H9 (cell line): Measurements from ENCODE around the gene DNASE1L2. TPM values are rescaled to one million over a fixed set of nuclear protein-coding genes. Genes with fewer than 3 reads are reported as not detected.

Experiments used
- DNase-seq: peaks from one replicate; pipeline ENCODE4 v3.0.0-alpha.2; 2017
- H2AFZ ChIP-seq: one replicate; pipeline ENCODE4 v1.6.1; 2013; ENCODE audit warnings: mild to moderate bottlenecking, low read length, control low read depth, moderate library complexity
- H2AK5ac ChIP-seq: 2 replicates; pipeline ENCODE4 v1.6.1; 2013; ENCODE audit warnings: low read length, control low read depth, mixed read lengths; ENCODE audit not compliant: insufficient read length
- H2BK120ac ChIP-seq: one replicate; pipeline ENCODE4 v1.6.1; 2013; ENCODE audit warnings: low read depth, mild to moderate bottlenecking, low read length, control low read depth, inconsistent platforms; ENCODE audit not compliant: poor library complexity, severe bottlenecking
- H2BK12ac ChIP-seq: 2 replicates; pipeline ENCODE4 v1.6.1; 2013; ENCODE audit warnings: low read length, control low read depth, mixed read lengths, low read depth; ENCODE audit not compliant: insufficient read length
- H2BK15ac ChIP-seq: 2 replicates; pipeline ENCODE4 v1.6.1; 2013; ENCODE audit warnings: low read depth, low read length, control low read depth
- H2BK20ac ChIP-seq: one replicate; pipeline ENCODE4 v1.6.1; 2013; ENCODE audit warnings: low read depth, mild to moderate bottlenecking, low read length, control low read depth, inconsistent platforms; ENCODE audit not compliant: poor library complexity, severe bottlenecking
- H2BK5ac ChIP-seq: 2 replicates; pipeline ENCODE4 v1.6.1; 2013; ENCODE audit warnings: low read length, control low read depth, mixed read lengths; ENCODE audit not compliant: insufficient read length
- H3K14ac ChIP-seq: 2 replicates; pipeline ENCODE4 v1.6.1; 2013; ENCODE audit warnings: low read length, control low read depth; ENCODE audit not compliant: insufficient read depth
- H3K18ac ChIP-seq: 2 replicates; pipeline ENCODE4 v1.6.1; 2013; ENCODE audit warnings: low read depth, mild to moderate bottlenecking, mixed read lengths, low read length, control low read depth; ENCODE audit not compliant: insufficient read length
- H3K23ac ChIP-seq: 2 replicates; pipeline ENCODE4 v1.6.1; 2013; ENCODE audit warnings: low read length, control low read depth, mixed read lengths, low read depth; ENCODE audit not compliant: insufficient read length
- H3K23me2 ChIP-seq: 2 replicates; pipeline ENCODE4 v1.6.1; 2013; ENCODE audit warnings: low read depth, mild to moderate bottlenecking, mixed read lengths, low read length, control low read depth; ENCODE audit not compliant: insufficient read length, poor library complexity, severe bottlenecking
- H3K27ac ChIP-seq: 2 replicates; pipeline ENCODE4 v1.5.1; 2013; ENCODE audit warnings: low read length, control low read depth, mixed read lengths, low read depth; ENCODE audit not compliant: insufficient read length
- H3K27me3 ChIP-seq: 2 replicates; pipeline ENCODE4 v1.6.1; 2013; ENCODE audit warnings: low read length, control low read depth, inconsistent platforms; ENCODE audit not compliant: insufficient read depth
- H3K4ac ChIP-seq: 2 replicates; pipeline ENCODE4 v1.6.1; 2013; ENCODE audit warnings: low read depth, mild to moderate bottlenecking, control low read depth, inconsistent platforms, low read length, moderate library complexity
- H3K4me1 ChIP-seq: 2 replicates; pipeline ENCODE4 v1.6.1; 2013; ENCODE audit warnings: low read length, control low read depth, inconsistent platforms; ENCODE audit not compliant: insufficient read depth
- H3K4me2 ChIP-seq: 2 replicates; pipeline ENCODE4 v1.6.1; 2013; ENCODE audit warnings: low read length, control low read depth, mixed read lengths; ENCODE audit not compliant: insufficient read length, insufficient read depth
- H3K56ac ChIP-seq: 2 replicates; pipeline ENCODE4 v1.6.1; 2013; ENCODE audit warnings: low read depth, mild to moderate bottlenecking, mixed read lengths, low read length, control low read depth; ENCODE audit not compliant: insufficient read length
- H3K79me1 ChIP-seq: 2 replicates; pipeline ENCODE4 v1.6.1; 2013; ENCODE audit warnings: low read depth, mild to moderate bottlenecking, moderate library complexity, low read length, control low read depth, inconsistent platforms; ENCODE audit not compliant: insufficient read depth, poor library complexity, severe bottlenecking
- H3K79me2 ChIP-seq: 2 replicates; pipeline ENCODE4 v1.6.1; 2013; ENCODE audit warnings: low read length, control low read depth, inconsistent platforms; ENCODE audit not compliant: insufficient read depth
- H3K9ac ChIP-seq: 2 replicates; pipeline ENCODE4 v1.6.1; 2013; ENCODE audit warnings: low read length, control low read depth, mixed read lengths; ENCODE audit not compliant: insufficient read length; ENCODE audit errors: extremely low read depth
- H3K9me3 ChIP-seq: one replicate; pipeline ENCODE4 v1.6.1; 2013; ENCODE audit warnings: low read depth, low read length, inconsistent platforms; ENCODE audit not compliant: control insufficient read depth
- H3T11ph ChIP-seq: one replicate; pipeline ENCODE4 v1.6.1; 2013; ENCODE audit warnings: mild to moderate bottlenecking, low read length, control low read depth, inconsistent platforms
- H4K20me1 ChIP-seq: one replicate; pipeline ENCODE4 v1.6.1; 2013; ENCODE audit not compliant: control insufficient read depth, insufficient read length, insufficient read depth
- H4K5ac ChIP-seq: 2 replicates; pipeline ENCODE4 v1.6.1; 2013; ENCODE audit warnings: low read depth, mild to moderate bottlenecking, mixed read lengths, low read length, control low read depth; ENCODE audit not compliant: insufficient read length
- H4K8ac ChIP-seq: replicated peaks from 2 replicates; pipeline ENCODE4 v1.6.1; 2013; ENCODE audit warnings: low read length, control low read depth, mixed read lengths, low read depth; ENCODE audit not compliant: insufficient read length
- H4K91ac ChIP-seq: 2 replicates; pipeline ENCODE4 v1.6.1; 2013; ENCODE audit warnings: low read depth, mild to moderate bottlenecking, moderate library complexity, mixed read lengths, low read length, control low read depth; ENCODE audit not compliant: insufficient read length
- H3K27ac Mint-ChIP-seq, 3 experiments: 2 replicates in 2 of 3; 3 replicates in 1 of 3; pipeline ENCODE4 v1.8.0; 2020 to 2021; ENCODE audit warnings: mixed read lengths in 3 of 3, mild to moderate bottlenecking in 1 of 3, moderate library complexity in 1 of 3
- H3K27me3 Mint-ChIP-seq: 2 replicates; pipeline ENCODE4 v1.8.0; 2021; ENCODE audit warnings: low read depth, mild to moderate bottlenecking, moderate library complexity, mixed read lengths
- H3K36me3 Mint-ChIP-seq, 3 experiments: 2 replicates in 2 of 3; 3 replicates in 1 of 3; pipeline ENCODE4 v1.8.0; 2020 to 2021; ENCODE audit warnings: low read depth in 3 of 3, mixed read lengths in 3 of 3; ENCODE audit not compliant: insufficient read depth in 1 of 3
- H3K4me1 Mint-ChIP-seq, 2 experiments: 2 replicates each; pipeline ENCODE4 v1.8.0; 2020; ENCODE audit warnings: mixed read lengths in 2 of 2
- H3K4me3 Mint-ChIP-seq, 2 experiments: 2 replicates in 1 of 2; 3 replicates in 1 of 2; pipeline ENCODE4 v1.8.0; 2020 to 2021; ENCODE audit warnings: mild to moderate bottlenecking in 2 of 2, mixed read lengths in 2 of 2, moderate library complexity in 1 of 2
- H3K9me3 Mint-ChIP-seq, 2 experiments: 2 replicates in 1 of 2; 3 replicates in 1 of 2; pipeline ENCODE4 v1.8.0; 2020; ENCODE audit warnings: mild to moderate bottlenecking in 2 of 2, mixed read lengths in 2 of 2, moderate library complexity in 1 of 2
- CTCF ChIP-seq: fragments of 200-600 bp; sonication (generic); conservative IDR thresholded peaks from 3 replicates; pipeline ENCODE4 v1.8.0; 2021; ENCODE audit warnings: antibody characterized with exemption, mild to moderate bottlenecking
- WGBS: extraction: QIAGEN DNeasy Blood & Tissue Kit; methylation state at CpG from one replicate; pipeline ENCODE4 v1.1.7; 2013; ENCODE audit warnings: missing lambda C conversion rate, low lambda C conversion rate, mixed read lengths; ENCODE audit not compliant: insufficient read length; ENCODE audit errors: extremely low coverage; 5-methylcytosine and 5-hydroxymethylcytosine counted together
- total RNA-seq: library from RNA; stranded (reverse); gene quantifications from 2 replicates; pipeline ENCODE4 v1.2.1, GENCODE V29; 2021

DNASE1L2 gene
- total RNA-seq, 1 experiment from 2014 or later, result 2.5 TPM

- H4K8ac ChIP-seq, result no peak overlapping the region
These were observed 40.3 kb downstream of the DNASE1L2 start for GRCh38 chr16:2276368-2277195.

More at GRCh38 chr16:2276368-2277195, 40.3 kb downstream of the DNASE1L2 start:
- no peak overlapping the region for H3K4me2 ChIP-seq
- H2AK5ac ChIP-seq, result no peak overlapping the region
- Mint-ChIP-seq H3K27ac (0 out of 7 replicates have a peak overlapping the region, but pooled peaks of 1 of the 3 experiments have one; percentile 27), H3K27me3 (peaks cover 7% of the 10 kb centered on the region; the same call in 1 of the 2 replicates), H3K4me3 (no peak overlapping the region), H3K4me1 (peaks cover 5 to 17% of the 10 kb centered on the region in 2 experiments), H3K36me3 (peaks cover 0 to 7% (median 3%) of the 10 kb centered on the region in 3 experiments; a peak in 4 of 7 replicates), H3K9me3 (no peaks in the 10 kb centered on the region)
- no peaks in the 10 kb centered on the region for H3K79me2 ChIP-seq
- H3K23ac ChIP-seq, result no peak overlapping the region
- H3K27ac ChIP-seq, result no peak overlapping the region
- no peaks in the 10 kb centered on the region for H3K4me1 ChIP-seq
- H3K4ac ChIP-seq, result no peak overlapping the region
- H4K20me1 ChIP-seq, result no peaks in the 10 kb centered on the region
- no peak overlapping the region for H3K18ac ChIP-seq
- no peak overlapping the region for H2BK120ac ChIP-seq
- no peak overlapping the region for H2AFZ ChIP-seq
- H2BK12ac ChIP-seq, result no peak overlapping the region
- no peak for DNase-seq
- no peaks in the 10 kb centered on the region for H3K9me3 ChIP-seq
- H3K23me2 ChIP-seq, result no peaks in the 10 kb centered on the region
- no peaks in the 10 kb centered on the region for H3K79me1 ChIP-seq
- no CpG with 5 or more reads among the region's 26 CpGs for WGBS
- H3K14ac ChIP-seq, result no peak overlapping the region; the same call in 1 of the 2 replicates
- no peak overlapping the region for H2BK15ac ChIP-seq
- H3K27me3 ChIP-seq, result no peaks in the 10 kb centered on the region
- H3K9ac ChIP-seq, result no peak overlapping the region
- no peak for TF ChIP-seq CTCF
- H2BK5ac ChIP-seq, result no peak overlapping the region
- no peak overlapping the region for H4K5ac ChIP-seq
- H2BK20ac ChIP-seq, result no peak overlapping the region
- H4K91ac ChIP-seq, result no peak overlapping the region
- no peak overlapping the region for H3K56ac ChIP-seq
- no peak overlapping the region for H3T11ph ChIP-seq
